Endothelial cell of coronary artery (primary cell): ENCODE results near the gene DTWD1. TPM values are rescaled to one million over a fixed set of nuclear protein-coding genes. Genes with fewer than 3 reads are reported as not detected.

Experiments used
- total RNA-seq: library from RNA; depleted of rRNA; stranded (reverse); fragments of >200 nt; gene quantifications from 2 replicates; pipeline ENCODE4 v1.2.3, GENCODE V29; 2014

DTWD1 gene
- total RNA-seq = 11.7 and 13.7 TPM in 2 replicates

GRCh38 chr15:49620658-49621368 is at the start of gene DTWD1, which contains the start of gene FAM227B:
TSS of gene DTWD1 (plus strand) at chr15:49621048. CDS start at chr15:49625168, 4,120 bp downstream.
TSS of gene FAM227B (minus strand) at chr15:49620818. CDS start at chr15:49615171, 5,647 bp downstream.

Other genes with a start within 250 kb of the DTWD1 start
- gene FGF7, start 197.8 kb upstream of the DTWD1 start, total RNA-seq = 0.18 and 0.28 TPM in 2 replicates
- 2.5 and 4.2 TPM in 2 replicates for gene FAM227B, start 230 bp upstream of the DTWD1 start, total RNA-seq